KOPT-K1 (cell line): ENCODE results near the gene DUSP5.

Source experiments
- H3K27ac ChIP-seq: fragments of 200-600 bp; sonication (generic); 2 replicates; pipeline ENCODE4 v1.5.1; 2016; ENCODE audit warnings: antibody characterized with exemption, mild to moderate bottlenecking, low read depth, low read length; ENCODE audit not compliant: poor library complexity, severe bottlenecking
- H3K36me3 ChIP-seq: fragments of 200-600 bp; sonication (generic); 2 replicates; pipeline ENCODE4 v1.5.1; 2017; ENCODE audit warnings: antibody characterized with exemption, mild to moderate bottlenecking, low read length, moderate library complexity; ENCODE audit not compliant: insufficient read depth
- H3K9me3 ChIP-seq: fragments of 200-600 bp; sonication (generic); 2 replicates; pipeline ENCODE4 v1.5.1; 2017; ENCODE audit warnings: antibody characterized with exemption, low read length, mild to moderate bottlenecking; ENCODE audit not compliant: insufficient read depth, poor library complexity, severe bottlenecking

Gene DUSP5

GRCh38 chr10:110471566-110472139 is 26.1 kb upstream of the DUSP5 start:
- H3K27ac ChIP-seq: no peak overlapping the region
- H3K36me3 ChIP-seq: no peaks in the 10 kb centered on the region
- H3K9me3 ChIP-seq: no peaks in the 10 kb centered on the region

- Histone ChIP-seq H3K36me3 (no peaks in the 10 kb centered on the region), H3K27ac (no peak overlapping the region), H3K9me3 (no peaks in the 10 kb centered on the region)
These were observed 23.7 kb upstream of the DUSP5 start for GRCh38 chr10:110474017-110474416.

DNA sequence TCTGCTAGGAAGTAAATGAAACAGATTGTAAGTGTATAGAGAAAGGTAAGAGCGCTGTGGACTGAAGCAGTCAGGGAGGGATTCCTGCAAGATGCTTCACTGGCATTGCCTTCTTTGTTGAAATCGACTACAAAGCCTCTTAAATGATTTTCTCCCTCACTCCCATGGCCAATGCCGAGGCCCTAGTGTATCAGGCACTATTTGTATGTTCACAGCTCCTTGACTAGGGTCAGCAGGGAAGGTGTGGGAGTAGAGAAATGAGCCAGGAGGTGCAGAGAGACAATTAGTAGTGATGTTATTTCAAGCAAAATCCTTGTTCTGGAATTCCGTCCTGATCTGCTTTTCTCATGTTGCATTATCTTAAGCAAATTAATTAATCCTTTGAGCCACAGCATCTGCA is 22.9 kb upstream of the DUSP5 start:
- no peaks in the 10 kb centered on the region for H3K36me3 ChIP-seq
- no peaks in the 10 kb centered on the region for H3K9me3 ChIP-seq
- H3K27ac ChIP-seq: no peak overlapping the region

- H3K9me3 ChIP-seq: no peaks in the 10 kb centered on the region
- no peak overlapping the region for H3K27ac ChIP-seq
- no peaks in the 10 kb centered on the region for H3K36me3 ChIP-seq
These were observed 21.8 kb upstream of the DUSP5 start for GRCh38 chr10:110475722-110476515.

GRCh38 chr10:110479710-110480109 is 18.0 kb upstream of the DUSP5 start:
- H3K36me3 ChIP-seq: no peaks in the 10 kb centered on the region
- no peak overlapping the region for H3K27ac ChIP-seq
- H3K9me3 ChIP-seq: no peaks in the 10 kb centered on the region

GRCh38 chr10:110480387-110480786 is 17.3 kb upstream of the DUSP5 start:
- Histone ChIP-seq H3K9me3 (no peaks in the 10 kb centered on the region), H3K36me3 (no peaks in the 10 kb centered on the region), H3K27ac (no peak overlapping the region)

DNA sequence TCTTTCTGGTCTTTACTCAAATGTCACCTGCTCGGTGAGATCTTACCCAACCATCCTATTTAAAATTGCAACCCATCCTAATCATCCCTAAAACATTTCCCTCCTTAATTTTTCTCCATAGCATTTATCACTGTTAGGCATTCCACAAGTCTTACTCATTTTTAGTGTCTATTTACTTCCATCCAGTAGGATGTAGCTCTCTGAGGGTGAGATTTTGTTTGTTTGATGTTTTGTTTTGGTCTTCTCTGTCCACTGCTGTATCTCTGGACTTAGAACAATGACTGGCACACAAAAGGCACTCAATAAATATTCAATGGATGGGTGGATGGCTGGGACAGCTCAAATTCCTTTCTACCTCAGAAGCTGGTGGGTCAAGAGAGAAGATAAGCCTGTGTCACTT is 15.8 kb upstream of the DUSP5 start:
- Histone ChIP-seq H3K27ac (no peak overlapping the region), H3K36me3 (no peaks in the 10 kb centered on the region), H3K9me3 (no peaks in the 10 kb centered on the region)

- Histone ChIP-seq H3K27ac (no peak overlapping the region), H3K36me3 (no peaks in the 10 kb centered on the region), H3K9me3 (no peaks in the 10 kb centered on the region)
These were observed 14.1 kb upstream of the DUSP5 start for GRCh38 chr10:110483633-110484032.

DNA sequence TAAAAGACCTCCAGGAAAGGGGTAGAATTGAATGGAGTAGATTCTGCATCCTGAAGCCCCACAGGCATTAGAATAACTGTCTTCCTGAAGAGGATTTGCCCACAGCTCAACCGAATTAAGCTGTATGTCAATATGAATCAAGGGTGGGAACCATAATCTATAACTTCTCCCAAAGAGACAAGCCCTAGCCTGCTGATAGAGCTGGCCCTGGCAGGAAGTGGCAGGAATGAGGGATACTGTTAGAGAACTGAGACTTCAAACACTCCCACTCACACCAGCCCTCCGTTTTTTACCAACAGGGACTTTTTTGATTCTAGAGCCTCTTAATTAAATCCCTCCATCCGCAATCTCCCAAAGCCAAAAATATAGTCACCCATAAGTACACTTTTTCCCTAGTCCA is 12.2 kb upstream of the DUSP5 start:
- H3K9me3 ChIP-seq: no peaks in the 10 kb centered on the region
- H3K36me3 ChIP-seq: no peaks in the 10 kb centered on the region
- H3K27ac ChIP-seq: no peak overlapping the region

- Histone ChIP-seq H3K36me3 (no peaks in the 10 kb centered on the region), H3K9me3 (no peaks in the 10 kb centered on the region), H3K27ac (no peak overlapping the region)
These were observed 10.9 kb upstream of the DUSP5 start for GRCh38 chr10:110486680-110487410.

GRCh38 chr10:110487411-110488331 is 10.0 kb upstream of the DUSP5 start:
- Histone ChIP-seq H3K36me3 (no peaks in the 10 kb centered on the region), H3K9me3 (no peaks in the 10 kb centered on the region), H3K27ac (no peak overlapping the region)

- no peak overlapping the region for H3K27ac ChIP-seq
These were observed 9.4 kb upstream of the DUSP5 start for GRCh38 chr10:110488332-110488681.

GRCh38 chr10:110488940-110489339 is 8.8 kb upstream of the DUSP5 start:
- H3K36me3 ChIP-seq: no peaks in the 10 kb centered on the region
- no peaks in the 10 kb centered on the region for H3K9me3 ChIP-seq
- no peak overlapping the region for H3K27ac ChIP-seq

More at GRCh38 chr10:110488332-110488681, 9.4 kb upstream of the DUSP5 start:
- Histone ChIP-seq H3K9me3 (no peaks in the 10 kb centered on the region), H3K36me3 (no peaks in the 10 kb centered on the region)

GRCh38 chr10:110490640-110491039 is 7.1 kb upstream of the DUSP5 start:
- Histone ChIP-seq H3K36me3 (no peaks in the 10 kb centered on the region), H3K9me3 (no peaks in the 10 kb centered on the region), H3K27ac (no peak overlapping the region)

DNA sequence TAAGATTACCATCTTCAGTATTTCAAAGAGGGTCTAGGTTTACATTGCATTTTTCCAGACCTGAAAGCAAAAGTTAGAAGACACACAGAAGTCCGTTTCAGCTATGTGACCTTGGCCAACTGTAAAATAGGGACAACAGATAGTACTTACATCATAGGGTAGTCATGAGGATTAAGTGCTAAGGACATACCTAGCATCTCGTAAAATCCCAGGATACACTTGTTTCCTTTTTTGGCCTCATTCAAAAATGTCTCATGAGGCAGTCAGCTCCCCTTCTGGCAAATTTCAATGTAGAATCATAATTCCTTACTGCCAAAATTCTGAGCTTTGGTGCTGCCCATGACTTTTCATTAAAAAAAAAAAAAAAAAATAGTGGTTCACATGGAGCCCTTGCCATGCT is 6.4 kb upstream of the DUSP5 start:
- Histone ChIP-seq H3K36me3 (no peaks in the 10 kb centered on the region), H3K9me3 (no peaks in the 10 kb centered on the region), H3K27ac (no peak overlapping the region)
